Esophagus muscularis mucosa (tissue), 4 donors: ENCODE measurements around the gene LNPK.

Source experiments
- CTCF ChIP-seq, 3 experiments: fragments of 200-600 bp in 2 of 3; fragments of 450-650 bp in 1 of 3; sonication (generic) in 2 of 3; IDR thresholded peaks; one replicate each; pipeline ENCODE4 v1.5.1; 2017 to 2019; ENCODE audit warnings: antibody characterized with exemption in 3 of 3, mild to moderate bottlenecking in 2 of 3, moderate library complexity in 1 of 3
- EP300 ChIP-seq: sonication (generic); formaldehyde crosslinking; IDR thresholded peaks from one replicate; pipeline ENCODE4 v1.6.1; 2017; ENCODE audit warnings: antibody characterized with exemption
- POLR2A ChIP-seq: fragments of 450-650 bp; IDR thresholded peaks from one replicate; pipeline ENCODE4 v1.6.1; 2017; ENCODE audit warnings: antibody characterized with exemption, moderate library complexity, mild to moderate bottlenecking, low read depth

GRCh38 chr2:175937216-175937615, 64.9 kb downstream of the LNPK start:
- TF ChIP-seq CTCF (IDR thresholded peaks at IDR 0.05) (no peak), EP300 (no peak), POLR2A (no peak)
